ENCODE measurements around the gene FABP1.

FABP1 gene

GRCh38 chr2:88136817-88137216 lies 9.0 kb upstream of the FABP1 start:
- no peak for DNase-seq

GRCh38 chr2:88133875-88134274 lies 6.0 kb upstream of the FABP1 start:
- no peak for DNase-seq

- DNase-seq = no peak
These were observed 4.1 kb upstream of the FABP1 start for GRCh38 chr2:88131999-88132368.

DNA sequence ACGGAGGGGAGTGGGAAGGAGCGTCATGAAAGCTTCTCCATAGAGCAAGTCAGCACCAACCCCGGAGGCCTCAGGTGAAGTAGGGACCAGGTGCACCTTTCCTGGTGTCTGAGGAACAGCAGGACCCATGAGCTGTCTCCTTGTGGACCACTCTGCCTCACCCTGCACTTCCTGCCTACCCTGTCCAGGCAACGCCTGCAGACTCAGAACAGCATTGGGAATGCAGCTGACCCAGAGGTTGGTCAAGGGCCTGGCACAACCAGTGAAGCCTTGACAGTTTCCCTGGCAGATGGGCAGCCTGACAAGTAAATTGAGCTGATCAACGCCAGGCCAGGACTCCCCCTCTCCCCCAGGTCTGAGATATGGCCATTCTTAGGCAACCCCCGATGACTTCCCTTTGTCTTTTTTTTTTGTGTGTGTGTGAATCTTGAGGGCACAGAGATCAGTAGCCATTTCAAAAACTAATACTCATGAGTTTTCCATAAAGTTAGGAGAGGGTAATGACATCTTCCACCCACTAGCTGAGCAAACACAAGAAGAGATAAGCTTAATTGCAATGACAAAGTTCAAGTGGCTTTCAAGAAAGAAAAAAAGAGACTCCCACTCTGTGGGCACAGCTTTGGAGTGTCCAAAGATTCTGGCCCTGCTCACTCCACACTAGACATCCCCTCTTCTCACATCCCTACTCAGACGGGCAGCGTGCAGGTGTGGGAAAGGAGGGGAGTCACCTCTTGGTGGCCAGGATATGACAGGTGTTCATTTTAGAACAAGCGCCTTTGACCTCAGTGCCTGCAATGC lies 3.5 kb upstream of the FABP1 start:
- no peak for DNase-seq

DNA sequence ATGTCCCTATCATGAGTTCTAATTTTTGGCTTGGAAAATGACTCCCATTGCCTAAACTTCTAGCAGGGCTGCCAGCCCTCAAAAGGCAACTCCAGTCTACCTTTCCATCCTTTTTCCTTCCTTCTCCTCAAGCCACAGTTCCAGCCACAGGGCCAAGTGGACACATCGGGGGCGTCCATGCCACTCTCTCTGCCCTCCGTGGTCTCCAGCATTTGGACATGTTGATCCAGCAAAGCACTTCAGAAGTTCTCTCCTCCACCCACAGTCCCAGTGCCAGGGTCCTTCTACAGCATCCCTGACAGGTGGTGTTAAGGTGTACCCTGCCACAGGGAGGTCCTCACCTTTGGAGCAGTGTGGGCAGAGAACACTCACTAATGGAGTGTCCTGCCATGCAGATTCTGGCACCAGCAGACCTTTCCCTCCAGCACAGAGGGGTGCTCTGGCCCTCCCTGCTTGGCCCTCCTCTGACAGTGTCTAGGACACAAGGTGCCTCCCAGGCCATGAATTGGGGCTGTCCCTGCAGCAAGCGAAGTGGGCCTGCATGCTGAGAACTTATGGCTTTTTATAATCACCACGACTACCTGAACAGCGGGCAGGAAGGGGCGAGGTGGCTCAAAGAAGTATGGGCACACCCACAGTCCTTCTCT lies 1.6 kb upstream of the FABP1 start:
- DNase-seq = no peak

GRCh38 chr2:88128654-88129312 lies 921 bp upstream of the FABP1 start:
- no peak for DNase-seq

- no peak for DNase-seq
These were observed 299 bp downstream of the FABP1 start for GRCh38 chr2:88127638-88127887.

DNA sequence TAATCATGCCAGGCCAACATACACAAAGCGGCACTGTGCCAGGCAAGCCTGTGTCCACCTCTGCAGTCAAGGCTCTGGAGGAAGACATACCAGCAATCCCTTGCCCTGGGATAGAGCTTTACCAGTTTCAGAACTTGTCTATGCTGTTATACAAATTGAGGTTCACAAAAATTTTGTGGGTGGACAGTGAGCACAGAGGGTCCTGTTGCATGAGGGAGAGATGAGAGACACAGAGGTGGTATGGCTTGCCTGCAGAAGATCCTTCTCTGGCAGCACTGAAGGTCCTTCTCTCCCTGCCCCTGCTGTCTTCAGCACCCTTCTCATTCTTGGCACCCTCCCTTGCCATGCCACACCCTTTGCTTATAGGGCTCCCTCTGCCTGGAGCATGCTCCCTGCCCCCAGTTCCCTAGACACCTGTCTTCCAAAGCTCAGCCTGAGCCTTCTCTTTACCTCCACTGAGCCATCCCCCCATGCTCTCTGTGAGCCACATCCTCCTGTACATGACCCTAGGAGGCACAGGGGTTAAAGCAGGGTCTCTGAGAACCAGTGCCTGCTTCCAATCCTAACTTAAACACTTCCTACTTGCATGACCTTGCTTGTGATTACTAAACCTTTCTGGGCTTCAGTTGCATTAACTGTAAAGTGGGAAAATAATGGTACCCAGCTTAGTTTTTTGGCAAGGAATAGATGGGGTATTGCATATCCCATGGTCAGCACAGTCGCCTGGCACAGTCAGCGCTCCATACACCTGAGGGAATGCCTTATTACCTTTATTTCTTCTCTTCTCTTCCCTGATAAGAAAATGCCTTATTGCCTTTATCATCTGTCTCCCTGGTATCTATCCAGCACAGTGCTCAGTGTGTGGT lies 857 bp downstream of the FABP1 start:
- DNase-seq = no peak

GRCh38 chr2:88125924-88126771 lies 1.7 kb downstream of the FABP1 start:
- DNase-seq = no peak

DNA sequence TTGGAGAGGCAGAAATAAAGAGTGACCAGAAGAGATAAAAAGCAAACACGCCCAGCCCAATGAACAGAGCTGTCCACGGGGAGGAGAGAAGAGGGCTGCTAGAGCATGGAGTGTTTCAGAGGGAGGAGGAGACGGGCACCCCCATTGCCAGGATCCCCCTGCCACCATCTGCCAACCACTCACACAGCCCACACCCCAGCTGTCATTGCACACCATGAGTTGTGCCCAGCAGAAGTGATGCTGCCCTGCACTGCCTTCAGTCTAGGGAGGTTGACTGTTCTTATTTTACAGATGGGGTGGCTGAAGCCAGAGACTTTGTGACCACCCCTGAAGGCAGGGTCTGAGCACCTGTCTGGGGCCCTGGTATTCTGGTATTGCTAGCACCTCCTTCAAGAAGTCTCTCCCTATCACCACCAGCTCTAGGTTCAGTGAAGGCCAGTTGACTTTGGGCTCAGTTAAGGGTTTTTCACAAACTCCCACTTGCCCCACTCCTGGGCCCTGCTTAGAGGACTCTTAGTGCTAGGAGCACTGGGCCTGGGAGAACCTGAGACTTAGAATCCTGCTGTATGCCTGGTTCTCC lies 2.4 kb downstream of the FABP1 start:
- no peak for DNase-seq

GRCh38 chr2:88123975-88124917 lies 3.6 kb downstream of the FABP1 start:
- DNase-seq = no peak

GRCh38 chr2:88123164-88123974 lies 4.5 kb downstream of the FABP1 start:
- DNase-seq = no peak

DNA sequence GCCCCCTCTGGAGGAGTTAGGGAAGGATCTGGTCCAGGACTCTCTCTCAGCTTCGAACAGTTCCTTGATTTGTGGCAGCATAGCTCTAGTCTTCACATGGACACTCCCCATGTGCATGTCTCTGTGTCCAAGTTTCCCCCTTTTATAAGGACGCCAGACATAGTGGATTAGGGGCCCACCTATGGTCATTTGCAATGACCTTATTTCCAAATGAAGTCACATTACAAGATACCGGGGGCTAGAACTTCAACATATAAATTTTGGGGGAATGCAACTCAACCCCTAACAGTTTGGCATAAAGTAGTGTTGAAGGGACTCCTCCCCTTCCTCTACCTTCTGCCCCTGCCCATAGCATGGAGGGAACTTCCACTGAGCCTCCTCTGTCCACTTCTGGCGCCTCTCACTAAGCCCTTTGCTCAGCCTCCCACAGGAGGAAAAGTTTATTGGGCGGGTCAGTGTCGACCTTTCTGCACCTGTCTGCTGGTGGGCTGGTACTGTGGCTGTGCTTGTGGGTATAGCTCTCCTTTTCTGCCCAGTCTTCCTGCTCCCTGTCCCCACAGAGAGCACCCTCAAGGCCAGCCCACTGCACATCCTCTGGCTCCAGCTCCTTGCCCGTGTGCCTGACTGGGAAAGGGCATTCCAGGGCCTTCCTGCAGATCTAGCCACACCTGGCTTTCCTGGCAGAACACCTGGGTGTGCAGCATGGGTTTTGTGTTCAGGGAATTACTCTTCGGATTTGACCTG lies 5.5 kb downstream of the FABP1 start:
- DNase-seq = no peak

DNA sequence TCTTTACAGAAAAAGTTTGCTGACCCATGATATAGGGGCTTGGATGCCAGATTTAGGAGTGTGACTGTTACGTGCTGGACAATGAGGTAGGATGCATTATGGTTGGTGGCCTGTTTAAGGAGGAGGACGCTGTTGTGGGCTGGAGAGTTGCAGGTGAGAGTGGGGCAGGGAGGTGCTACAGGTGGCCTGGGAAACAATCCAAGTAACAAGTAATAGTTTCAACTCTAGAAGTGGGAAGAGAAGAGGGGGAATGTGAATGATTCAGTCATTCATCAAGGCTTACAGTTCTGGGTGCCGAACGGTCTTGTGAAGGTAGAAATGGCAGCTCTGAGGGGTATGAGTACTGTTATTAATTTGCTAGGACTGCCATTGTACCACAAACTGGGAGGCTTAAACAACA lies 6.2 kb downstream of the FABP1 start:
- no peak for DNase-seq

DNA sequence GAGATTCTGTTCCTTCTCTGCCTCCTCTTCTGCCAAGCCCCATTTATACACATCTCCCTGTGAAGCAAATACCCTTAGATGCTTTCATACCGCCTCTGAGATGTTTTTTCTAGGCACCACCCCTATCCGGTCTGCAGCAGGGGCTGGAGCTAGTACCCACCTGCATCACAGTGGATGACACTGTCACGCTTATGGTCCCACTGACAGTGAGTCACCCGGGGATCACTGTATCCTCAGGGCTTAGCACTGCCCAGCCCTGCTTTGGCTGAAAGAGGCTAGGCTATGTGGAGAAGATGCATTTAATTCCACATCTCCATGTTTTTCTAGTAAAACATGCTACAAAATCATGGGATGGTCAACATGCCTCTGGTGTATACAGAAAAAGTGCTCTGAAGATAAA lies 9.9 kb downstream of the FABP1 start:
- no peak for DNase-seq

GRCh38 chr2:88116669-88117432 lies 11.0 kb downstream of the FABP1 start:
- no peak for DNase-seq

- no peak for DNase-seq
These were observed 11.9 kb downstream of the FABP1 start for GRCh38 chr2:88115825-88116518.

GRCh38 chr2:88114889-88115288 lies 13.0 kb downstream of the FABP1 start:
- no peak for DNase-seq
